ENCODE measurements around the gene TUFM.

- TF ChIP-seq CTCF (IDR thresholded peaks at IDR 0.05), result no peak
- no peak for TF ChIP-seq ZFX (IDR thresholded peaks at IDR 0.05; ENCODE audit: borderline replicate concordance)
Observed at GRCh38 chr16:28867241-28867640, 21.1 kb upstream of the TUFM start.

Data from 22Rv1 (cell line).